T-helper 1 cell (primary cell): Measurements from ENCODE around the gene ENPP3.
A peak's percentile ranks its signal among the peaks of the same experiment; 100 is the strongest.

ENCODE experiments used
- DNase-seq, 5 donors: peaks; one replicate each; pipeline ENCODE4 v3.0.0-alpha.2; 2012 to 2020
- total RNA-seq, 4 donors: gene quantifications; one replicate each; lab custom pipeline; 2026; lab: John Stamatoyannopoulos, UW

The ENPP3 gene
- 0.59 to 1.1 (median 0.93) reads per million in 4 donors for total RNA-seq

DNA sequence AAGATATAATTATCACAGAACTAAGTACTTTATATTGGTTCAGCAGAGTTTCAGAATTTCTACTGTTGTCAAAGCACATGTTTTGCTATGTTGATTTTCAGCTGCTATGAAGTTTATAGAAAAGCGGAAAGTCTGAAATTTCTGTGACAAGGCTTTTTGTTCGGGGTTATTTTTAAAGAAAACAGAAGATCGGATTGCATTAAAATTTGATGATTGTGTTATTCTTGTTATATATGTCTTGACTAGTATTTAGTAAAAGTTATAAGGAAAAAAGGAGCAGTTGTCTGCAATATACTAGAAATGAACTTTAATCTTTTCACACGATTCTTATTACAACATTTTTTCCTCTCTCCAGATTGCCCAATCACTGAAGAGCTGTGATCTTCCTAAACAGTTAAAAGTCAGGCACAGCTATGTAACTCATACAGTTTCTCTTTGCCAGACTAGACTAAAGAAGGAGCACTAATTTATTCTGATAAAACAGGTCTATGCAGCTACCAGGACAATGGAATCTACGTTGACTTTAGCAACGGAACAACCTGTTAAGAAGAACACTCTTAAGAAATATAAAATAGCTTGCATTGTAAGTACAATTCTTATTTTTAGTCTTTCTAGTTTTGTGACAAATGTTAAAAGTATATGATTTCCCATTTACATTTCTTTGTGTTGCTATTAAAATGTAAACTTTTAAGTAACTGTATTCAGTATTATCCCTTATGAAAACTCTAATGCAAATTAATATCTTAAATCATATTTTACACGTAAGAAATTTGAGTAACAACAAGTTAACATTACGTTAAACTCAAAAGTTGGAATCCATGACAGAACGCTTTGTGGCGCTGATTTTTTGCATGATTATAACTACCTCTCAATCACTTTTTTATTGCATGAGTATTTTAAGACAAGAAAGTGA, at the start of gene ENPP3:
Gene ENPP3, plus strand, starts transcription at position 423 of the 913 bp plus-strand sequence. Its CDS starts 83 bp downstream, at position 506.
- no peak for DNase-seq

DNA sequence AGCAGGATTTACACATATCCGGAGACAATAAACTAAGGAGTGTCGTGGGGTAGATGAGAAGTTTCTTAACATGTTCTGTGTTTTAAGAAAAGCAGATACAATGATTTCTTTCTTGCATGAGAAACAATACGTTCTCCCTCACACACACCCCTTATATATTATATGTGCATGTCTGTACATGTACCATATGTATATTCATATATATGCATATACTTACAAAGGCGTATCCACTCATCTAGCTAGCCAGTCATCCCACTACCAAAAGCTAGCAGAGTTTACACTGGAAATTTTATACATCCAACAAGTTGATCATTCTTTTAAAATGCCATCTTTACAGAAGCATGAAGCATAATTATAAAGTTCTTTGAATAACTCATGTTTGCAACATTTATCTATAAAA, 49.2 kb upstream of the ENPP3 start:
- no peak for DNase-seq

DNA sequence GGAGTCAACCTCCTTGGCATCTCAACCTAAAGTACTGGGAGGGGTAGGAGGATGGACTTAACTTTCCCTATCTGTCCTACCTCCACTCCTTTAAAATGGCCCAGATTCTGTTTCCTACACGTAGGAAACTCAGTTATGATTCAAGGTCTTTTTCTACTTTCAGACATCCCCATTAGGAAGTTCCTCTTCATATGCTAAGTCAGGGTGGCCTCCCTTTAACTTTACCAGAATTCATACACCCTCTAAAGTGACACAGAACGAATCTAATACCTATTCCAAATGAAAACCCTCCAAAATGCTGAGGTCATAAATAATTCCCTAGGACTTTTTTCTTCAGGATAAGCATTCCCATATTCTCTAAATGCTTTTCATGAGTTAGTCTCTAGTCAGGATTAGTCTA, 48.5 kb upstream of the ENPP3 start:
- DNase-seq: no peak

DNA sequence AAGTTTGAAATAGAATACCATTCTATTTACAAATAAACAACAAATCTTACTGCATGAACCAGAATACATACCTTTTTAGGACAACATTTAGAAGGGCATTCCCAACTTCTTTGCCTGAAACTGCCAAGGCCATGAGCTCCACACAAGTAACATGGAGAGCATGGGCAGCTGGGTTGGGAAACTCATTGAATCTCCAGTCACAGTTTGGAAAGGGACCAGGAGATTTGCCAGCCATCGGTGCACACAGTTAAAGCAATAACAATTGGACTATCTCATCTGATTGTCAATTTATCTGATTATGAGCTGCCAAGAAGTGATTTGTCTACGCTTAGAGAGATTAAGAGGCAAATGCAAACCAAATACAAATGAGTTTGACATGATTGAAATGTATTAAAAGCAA, 44.2 kb upstream of the ENPP3 start:
- DNase-seq: no peak

DNA sequence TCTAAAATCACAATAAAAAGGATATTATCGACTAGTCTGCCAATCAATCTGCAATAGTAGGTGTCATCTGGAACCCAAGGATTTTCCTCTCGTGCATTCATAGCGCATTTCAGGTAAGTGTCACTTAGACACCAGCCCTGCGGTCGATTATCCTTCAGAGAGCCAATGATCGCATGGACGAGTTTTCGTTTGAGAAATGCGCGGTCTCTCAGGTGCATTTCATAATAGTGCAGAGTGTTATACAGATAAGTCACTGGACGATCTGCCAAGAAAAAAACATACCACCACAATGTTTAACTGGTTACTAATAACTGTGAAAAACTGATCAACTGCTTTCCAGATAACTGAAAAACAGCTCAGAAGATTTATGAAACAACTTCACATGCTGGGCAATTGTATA, 43.0 kb upstream of the ENPP3 start:
- no peak for DNase-seq

DNA sequence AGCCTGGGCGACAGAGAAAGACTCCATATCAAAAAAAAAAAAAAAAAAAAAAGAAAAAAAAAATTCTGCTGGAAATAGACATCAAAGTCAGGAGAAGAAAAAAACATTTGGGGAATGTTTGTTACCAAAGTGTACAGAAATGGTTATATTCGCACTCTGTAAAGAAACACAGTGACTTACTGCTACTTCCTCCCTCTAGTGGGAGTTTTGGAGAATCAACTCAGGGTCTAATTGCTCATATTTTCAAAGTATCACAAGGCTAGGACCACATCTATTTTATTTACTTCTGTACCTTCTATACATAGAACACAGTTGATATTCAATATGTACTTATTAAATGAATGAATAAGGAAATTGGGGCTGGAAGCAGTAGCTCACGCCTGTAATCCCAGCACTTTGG, 39.7 kb upstream of the ENPP3 start:
- no peak for DNase-seq

DNA sequence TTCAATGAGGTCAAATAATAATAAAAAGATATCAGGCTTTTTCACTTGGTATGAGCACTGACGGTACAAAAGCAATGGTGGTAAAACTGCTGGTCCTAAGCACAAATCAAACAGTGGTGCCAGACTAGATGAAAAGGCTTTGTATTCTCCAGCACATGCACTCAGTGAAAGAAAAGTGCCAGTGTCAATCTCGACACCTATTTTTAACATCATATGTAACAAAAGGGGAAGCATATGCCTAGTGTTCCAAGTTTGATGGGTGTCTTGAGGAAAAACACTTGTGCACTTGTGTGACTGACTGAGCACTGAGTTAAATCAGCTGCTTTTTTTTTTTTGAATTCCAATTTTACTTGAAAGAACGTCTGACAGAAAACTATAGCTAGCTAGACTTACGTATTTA, 36.4 kb upstream of the ENPP3 start:
- DNase-seq: no peak

DNA sequence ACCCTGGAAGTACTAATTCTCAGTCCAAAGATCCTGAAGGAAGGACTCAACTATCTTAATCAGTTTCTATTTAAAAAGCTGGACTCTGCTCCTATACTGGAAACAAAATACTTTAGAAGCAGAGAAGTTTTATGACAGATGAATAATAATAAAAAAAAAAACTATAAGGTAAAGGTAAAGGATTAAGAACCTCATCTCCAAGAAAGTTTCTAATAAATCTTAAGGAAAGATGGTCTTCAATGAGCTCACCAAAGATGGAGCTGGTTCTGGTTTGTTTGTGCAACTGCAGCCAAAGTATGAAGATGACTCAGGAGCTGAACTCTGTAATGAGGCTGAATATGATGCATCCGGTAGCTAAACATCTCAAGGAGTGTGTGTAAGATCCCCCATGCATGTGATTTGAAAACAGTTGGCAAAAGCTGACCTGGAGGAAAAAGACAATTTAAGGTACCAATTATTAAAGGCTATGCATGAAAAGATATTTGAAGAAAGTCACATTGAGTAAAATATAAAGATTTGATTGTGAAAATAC, 34.3 kb upstream of the ENPP3 start:
- no peak for DNase-seq

DNA sequence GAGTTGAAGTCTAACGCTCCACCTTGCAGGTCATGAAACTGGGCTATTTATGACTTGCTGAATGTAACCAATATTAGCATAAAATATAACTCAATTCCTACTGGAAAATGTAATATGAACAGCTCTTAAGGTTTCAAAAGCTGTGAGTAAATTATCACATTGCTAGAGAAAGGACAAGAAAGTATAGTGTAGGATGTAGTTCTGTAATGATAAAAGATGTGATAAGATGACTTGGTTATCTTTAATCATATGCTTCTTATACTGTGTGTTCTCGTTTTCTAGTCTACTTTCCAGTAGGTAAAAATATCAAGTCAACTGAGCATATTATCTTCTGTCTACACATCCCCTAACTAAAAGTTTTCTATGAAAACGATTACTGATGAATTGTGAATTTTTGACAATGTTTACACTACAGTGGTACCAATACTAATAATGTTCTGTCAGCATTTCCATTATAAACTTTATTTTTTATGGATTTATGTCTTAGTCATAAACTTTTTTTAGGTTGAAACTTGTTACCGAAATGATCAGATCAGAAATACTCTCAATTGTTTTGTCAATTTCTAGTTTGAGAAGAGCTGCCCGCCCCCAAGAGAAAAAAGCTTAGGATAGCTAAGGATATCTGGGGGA, 23.7 kb upstream of the ENPP3 start:
- DNase-seq: no peak

DNA sequence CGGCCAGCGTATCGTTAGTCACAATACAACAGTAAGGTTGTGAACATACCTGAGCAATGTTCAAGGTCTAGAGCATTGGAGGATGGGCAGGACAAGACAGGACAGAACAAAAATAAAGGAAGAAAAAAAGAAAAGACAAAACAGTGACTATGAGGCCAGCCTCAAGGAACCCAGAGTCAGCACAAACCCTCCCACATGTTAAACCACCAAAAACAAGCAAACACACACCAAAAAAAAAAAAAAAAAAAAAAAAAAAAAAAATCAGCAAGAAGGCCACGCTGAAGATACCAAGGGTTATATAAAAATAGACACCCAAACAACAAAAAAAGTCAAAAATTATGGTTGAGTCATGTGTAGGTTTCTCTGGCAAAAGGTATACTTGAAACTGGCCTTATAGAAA, 21.8 kb upstream of the ENPP3 start:
- DNase-seq: no peak

DNA sequence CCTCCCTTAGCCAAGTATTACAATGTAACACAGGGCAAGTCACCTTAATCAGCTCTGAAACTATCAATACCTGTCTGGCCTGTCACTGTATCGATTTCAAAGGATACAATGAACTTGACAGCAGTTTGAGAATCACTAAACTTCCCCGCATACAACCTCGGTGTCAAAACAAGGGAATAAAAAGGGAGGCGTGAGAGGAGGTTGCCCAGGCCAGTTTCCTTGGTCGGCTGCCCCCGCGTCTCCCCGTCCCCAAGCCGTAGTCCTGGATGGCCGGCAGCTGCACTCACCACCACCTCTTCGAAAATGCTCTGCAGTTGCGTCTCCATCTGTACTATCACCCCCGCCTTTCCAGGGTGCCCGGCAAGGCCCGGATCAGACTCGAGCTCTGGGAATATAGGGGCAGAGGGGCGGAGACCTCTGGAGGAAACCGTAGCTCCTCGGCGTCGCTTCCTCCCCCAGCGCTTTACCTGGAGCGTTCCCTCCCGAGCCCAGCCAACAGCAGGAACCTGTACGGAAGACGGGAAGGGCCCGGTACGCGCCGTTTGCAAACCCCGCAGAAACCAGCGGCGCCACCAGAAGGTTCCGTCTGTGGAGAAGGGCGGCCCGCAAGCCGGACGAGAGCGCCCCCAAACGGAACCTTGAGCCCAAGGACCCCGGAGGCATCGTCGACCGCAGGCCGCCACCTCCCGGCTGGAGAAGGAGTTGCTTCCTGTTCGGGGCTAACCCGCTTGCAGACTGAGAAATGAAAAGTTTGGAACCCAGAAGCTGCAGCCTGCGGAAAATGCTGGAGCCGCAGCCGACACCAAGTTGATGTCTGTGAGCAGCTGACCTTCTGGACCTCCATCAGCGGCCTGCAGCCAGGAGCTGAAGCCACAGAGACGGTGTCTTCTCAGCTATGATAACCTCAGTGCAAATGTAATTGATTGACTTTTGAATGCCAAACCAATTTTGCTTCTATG, 9.1 kb upstream of the ENPP3 start, which contains the start of gene MED23:
Gene MED23, minus strand, starts transcription at position 519 of the 959 bp plus-strand sequence. Its CDS starts 193 bp downstream, at position 326.
- DNase-seq: peak; percentile 82 to 93 (median 90)

DNA sequence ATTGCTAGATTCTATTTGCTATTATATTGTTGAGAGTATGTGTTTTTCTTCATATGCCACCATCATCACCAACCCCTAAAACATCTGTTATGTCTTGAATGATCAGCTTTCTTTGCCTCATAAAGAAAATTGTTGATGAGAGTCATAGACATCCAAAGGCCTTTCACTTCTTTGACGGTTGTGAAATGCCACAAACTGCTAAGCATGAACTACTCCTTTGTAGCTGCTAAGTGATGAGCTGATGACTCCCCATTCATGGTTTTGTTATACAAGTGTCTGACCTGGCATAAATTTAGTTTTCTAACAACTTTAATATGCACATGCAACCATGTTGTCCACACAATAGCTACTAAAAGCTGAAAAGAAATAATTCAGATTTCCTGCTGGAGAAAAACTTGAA, 8.4 kb upstream of the ENPP3 start:
- peak in 1 of 5 donors; percentile 3 for DNase-seq

DNA sequence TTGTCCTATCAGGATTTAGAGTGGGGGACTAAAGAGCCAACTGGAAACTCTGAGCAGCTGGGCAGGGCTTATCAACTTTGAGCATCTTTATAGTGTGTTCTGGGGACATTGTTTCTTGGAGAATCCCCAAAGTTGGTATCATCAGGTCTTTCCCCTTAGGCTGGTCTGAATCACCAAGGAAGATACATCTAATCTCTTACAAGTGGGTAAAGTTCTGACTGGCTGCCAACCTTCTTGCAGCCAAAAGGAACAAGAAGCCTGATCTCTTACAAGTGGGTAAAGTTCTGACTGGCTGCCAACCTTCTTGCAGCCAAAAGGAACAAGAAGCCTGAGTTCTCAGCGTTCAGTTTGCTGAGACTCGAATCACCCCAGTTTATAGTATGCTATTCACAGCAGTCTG, 7.5 kb upstream of the ENPP3 start:
- DNase-seq: no peak

DNA sequence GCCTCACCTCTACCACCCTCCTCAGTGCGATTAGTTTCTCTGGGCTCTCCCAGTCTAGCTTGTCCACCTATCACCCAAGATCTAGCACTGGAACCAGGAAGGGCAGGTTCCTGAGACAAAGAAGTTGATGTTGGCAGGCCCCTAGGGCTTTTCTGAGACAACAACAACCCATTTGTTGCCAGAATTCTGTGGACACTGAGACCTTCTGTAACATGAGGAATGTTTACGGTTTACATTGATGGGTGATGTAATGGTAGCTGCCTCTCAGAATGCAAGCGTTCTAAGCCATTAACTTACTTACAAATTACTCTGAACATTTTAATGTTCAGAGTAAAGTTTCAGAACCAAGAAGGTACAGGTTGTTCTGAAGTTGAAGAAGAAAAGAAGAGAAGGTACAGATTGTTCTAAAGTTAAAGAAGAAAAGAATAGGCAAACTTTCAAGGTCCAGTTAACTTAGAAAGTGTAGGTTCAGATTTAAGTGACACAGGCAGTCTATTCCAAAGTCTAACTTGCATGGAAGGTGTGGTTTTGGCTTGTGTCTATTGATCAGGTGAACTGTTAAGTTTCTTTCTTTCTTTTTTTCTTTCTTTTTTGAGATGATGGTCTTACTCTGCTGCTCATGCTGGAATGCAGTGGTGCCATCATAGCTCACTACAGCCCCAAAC, 5.3 kb upstream of the ENPP3 start:
- no peak for DNase-seq

DNA sequence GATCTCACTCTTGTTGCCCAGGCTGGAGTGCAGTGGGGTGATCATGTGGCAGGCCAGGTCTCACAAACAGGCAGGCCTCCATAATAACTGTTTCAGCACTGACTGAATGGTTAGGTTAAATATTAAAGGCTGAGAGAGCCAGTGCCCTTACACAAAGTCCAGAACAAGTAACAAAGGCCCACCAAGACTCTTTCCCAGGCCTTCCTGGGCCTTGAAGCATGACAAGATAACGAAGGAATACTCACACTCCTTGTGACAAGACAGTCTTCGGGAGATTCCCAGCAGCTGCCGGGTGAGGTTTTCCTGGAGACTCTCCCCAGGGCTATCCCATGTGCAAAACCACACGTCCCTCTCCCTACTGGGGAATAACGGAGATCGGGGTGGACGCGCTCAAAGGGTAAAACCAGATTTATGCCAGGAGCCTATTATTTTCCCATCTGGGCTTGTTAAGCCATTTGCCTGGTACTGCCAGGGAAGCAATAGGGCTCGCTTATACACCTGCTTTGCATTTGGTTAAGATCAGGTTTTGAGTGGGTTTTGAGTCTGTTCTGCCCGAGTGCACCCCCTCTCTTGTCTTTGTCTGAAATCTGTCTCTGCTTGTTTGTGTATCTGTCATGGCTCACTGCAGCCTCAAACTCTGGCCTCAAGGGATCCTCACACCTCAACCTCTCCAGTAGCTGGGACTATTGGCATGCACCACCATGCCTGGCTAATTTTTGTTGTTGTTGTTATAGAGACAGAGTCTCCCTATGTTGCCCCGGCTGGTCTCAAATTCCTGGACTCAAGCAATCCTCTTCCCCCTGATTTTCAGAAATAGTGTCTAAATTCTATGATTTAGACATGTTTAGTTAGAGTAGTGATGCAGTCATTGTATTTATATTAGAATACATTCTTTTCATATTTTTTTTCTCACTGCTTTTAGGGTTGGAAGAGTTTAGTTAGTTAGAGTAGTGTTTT, 1.4 kb upstream of the ENPP3 start:
- no peak for DNase-seq

DNA sequence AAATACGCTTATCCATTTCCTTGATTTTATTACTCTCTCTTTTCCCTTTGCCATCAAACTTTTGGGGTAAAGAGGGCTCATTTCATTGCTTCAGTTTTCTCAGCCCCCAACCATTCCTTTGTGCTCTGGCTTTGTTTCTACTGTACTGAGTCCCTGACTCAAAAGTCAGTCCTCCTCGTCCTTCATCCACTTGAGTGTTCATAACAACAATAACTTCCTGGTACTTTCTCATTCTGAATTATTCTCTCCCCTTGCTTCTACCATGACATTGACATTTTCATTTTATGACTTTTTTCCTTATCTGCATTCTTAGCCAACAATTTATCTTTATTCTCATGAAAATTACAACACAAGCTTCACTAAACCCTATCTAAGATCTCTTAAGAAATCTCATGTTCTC, 911 bp downstream of the ENPP3 start:
- no peak for DNase-seq

DNA sequence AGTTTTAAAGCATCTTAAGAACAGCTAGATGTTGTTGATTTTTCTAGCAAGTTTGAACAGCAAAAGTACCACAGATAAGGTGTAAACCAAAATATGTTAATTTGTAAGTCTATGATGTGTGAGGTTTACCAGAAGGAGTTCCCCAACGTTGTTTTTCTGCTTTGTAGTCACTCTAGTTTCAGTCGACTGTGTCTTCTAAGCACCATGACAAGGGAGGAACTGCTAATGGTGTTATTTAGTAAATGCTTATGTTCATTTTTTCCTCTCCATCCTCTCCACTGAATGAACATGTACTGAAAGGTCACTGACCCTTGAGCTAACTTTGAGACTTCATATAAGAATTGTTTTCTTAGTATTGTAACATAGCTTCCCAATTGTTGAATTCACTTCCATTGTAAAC, 3.0 kb downstream of the ENPP3 start:
- DNase-seq: peak in 1 of 5 donors; percentile 16

DNA sequence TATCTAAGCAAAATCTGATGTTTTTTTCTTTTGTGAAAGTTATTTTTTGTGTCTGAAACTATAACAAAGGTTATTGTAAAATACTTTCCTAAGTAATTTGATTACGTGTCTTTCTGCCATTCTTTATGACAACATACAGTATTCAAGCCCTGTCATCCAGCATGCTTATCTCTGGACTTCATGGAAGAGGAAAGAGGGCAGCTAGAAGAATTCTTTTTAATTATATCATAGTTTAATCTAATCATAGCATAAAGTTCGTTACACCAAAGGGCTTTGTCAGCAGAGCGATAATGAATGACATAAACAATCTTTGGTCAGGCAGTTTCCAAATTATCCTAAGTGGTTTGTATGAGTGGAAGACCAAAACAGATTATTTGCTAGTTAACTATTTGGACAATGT, 3.5 kb downstream of the ENPP3 start:
- DNase-seq: no peak

DNA sequence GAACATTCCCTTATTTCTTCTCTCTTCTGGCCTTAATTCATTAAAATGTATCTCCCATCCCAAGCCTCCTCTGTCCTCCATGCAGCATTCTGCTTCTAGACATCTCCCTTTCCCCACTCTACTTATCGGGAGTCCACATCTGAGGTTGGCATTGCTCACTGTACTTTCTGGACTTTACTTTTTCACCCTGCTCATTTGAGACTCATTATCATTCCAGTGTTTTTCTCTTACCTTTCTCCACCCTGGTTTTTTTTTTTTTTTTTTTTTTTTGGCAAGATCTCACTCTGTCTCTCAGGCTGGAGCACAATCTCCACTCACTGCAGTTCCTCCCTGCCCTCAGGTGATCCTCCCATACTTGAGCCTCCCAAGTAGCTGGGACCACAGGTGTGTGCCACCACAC, 4.5 kb downstream of the ENPP3 start:
- DNase-seq: no peak

DNA sequence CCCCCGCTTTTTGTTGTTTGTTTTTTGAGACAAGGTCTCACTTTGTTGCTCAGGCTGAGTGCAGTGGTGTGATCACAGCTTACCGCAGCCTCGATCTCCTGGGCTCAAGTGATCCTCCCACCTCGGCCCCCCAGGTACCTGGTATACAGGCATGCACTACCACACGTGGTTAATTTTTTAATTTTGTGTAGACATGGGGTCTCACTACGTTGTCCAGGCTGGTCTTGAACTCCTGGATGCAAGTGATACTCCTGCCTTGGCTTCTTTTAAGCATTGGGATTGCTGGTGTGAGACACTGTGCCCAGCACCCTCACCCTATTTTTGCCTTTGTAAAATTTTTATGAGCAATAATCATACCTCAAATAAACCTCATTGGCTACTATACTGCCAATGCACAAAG, 5.5 kb downstream of the ENPP3 start:
- no peak for DNase-seq
